ENCODE data around the gene STYK1.

Gene STYK1

GRCh38 chr12:10636611-10637010 is 37.2 kb downstream of the STYK1 start:
- TF ChIP-seq, protein P1, sequence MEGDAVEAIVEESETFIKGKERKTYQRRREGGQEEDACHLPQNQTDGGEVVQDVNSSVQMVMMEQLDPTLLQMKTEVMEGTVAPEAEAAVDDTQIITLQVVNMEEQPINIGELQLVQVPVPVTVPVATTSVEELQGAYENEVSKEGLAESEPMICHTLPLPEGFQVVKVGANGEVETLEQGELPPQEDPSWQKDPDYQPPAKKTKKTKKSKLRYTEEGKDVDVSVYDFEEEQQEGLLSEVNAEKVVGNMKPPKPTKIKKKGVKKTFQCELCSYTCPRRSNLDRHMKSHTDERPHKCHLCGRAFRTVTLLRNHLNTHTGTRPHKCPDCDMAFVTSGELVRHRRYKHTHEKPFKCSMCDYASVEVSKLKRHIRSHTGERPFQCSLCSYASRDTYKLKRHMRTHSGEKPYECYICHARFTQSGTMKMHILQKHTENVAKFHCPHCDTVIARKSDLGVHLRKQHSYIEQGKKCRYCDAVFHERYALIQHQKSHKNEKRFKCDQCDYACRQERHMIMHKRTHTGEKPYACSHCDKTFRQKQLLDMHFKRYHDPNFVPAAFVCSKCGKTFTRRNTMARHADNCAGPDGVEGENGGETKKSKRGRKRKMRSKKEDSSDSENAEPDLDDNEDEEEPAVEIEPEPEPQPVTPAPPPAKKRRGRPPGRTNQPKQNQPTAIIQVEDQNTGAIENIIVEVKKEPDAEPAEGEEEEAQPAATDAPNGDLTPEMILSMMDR (IDR thresholded peaks at IDR 0.05; ENCODE audit: low read depth, low read length): no peak
- no peak for DNase-seq
- Histone ChIP-seq H3K27me3 (peaks cover 4% of the 10 kb centered on the region; the same call in 1 of the 2 replicates), H3K9me3 (no peaks in the 10 kb centered on the region), H3K36me3 (no peaks in the 10 kb centered on the region), H3K4me1 (no peaks in the 10 kb centered on the region), H3K4me3 (ENCODE audit: low read depth, low read length) (no peak overlapping the region)

DNA sequence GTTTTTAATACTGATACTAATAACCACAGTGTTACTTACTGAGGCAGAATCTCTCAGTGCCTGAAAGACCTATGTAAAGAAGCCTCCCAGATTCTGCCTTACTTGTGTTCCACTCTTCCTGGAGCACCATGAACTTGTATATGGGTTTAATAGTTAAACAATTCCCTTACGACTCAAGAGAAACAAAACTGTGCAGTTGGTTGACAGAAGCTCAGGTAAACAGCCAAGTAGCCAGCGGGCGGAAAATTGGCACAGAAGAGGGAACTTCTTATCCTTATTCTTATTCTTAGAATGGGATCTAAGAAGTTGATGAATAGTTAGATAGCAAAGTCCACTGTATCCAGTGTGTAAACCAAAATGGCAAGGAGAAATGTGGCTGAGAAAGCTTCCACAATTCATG is 37.7 kb downstream of the STYK1 start:
- no peak for DNase-seq
- TF ChIP-seq, protein P1 (IDR thresholded peaks at IDR 0.05; ENCODE audit: low read depth, low read length): no peak
- no peaks in the 10 kb centered on the region for H3K36me3 ChIP-seq
- no peaks in the 10 kb centered on the region for H3K9me3 ChIP-seq
- no peak overlapping the region for H3K4me3 ChIP-seq (ENCODE audit: low read depth, low read length)
- H3K4me1 ChIP-seq: no peaks in the 10 kb centered on the region
- H3K27me3 ChIP-seq: peaks cover 4% of the 10 kb centered on the region; the same call in 1 of the 2 replicates

GRCh38 chr12:10635306-10635705 is 38.5 kb downstream of the STYK1 start:
- no peaks in the 10 kb centered on the region for H3K9me3 ChIP-seq
- H3K4me1 ChIP-seq: no peaks in the 10 kb centered on the region
- DNase-seq: no peak
- no peaks in the 10 kb centered on the region for H3K36me3 ChIP-seq
- TF ChIP-seq, protein P1 (IDR thresholded peaks at IDR 0.05; ENCODE audit: low read depth, low read length): no peak
- H3K27me3 ChIP-seq: peaks cover 4% of the 10 kb centered on the region; the same call in 1 of the 2 replicates
- no peak overlapping the region for H3K4me3 ChIP-seq (ENCODE audit: low read depth, low read length)

DNA sequence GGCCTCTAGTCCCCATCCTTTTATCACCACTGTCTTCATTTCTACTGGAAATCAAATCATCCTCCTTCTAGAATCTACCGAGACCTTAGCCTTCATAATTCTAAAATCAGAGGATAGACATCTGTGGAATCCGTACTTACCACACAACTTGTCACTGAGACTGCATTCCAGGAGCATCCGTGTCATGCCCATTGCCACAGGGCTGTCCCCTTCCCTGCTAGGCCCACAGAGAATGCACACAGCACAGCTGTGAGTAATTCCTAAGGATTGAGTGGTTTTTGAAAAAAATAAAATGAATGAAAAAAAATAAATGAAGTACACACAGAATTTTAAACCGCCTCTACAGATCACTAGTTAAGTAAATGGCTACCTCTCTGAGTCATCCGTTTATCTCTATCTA is 39.4 kb downstream of the STYK1 start:
- TF ChIP-seq, protein P1 (IDR thresholded peaks at IDR 0.05; ENCODE audit: low read depth, low read length): no peak
- Histone ChIP-seq H3K9me3 (no peaks in the 10 kb centered on the region), H3K27me3 (peaks cover 5% of the 10 kb centered on the region), H3K4me1 (no peaks in the 10 kb centered on the region), H3K4me3 (ENCODE audit: low read depth, low read length) (no peak overlapping the region), H3K36me3 (no peaks in the 10 kb centered on the region)
- no peak for DNase-seq

DNA sequence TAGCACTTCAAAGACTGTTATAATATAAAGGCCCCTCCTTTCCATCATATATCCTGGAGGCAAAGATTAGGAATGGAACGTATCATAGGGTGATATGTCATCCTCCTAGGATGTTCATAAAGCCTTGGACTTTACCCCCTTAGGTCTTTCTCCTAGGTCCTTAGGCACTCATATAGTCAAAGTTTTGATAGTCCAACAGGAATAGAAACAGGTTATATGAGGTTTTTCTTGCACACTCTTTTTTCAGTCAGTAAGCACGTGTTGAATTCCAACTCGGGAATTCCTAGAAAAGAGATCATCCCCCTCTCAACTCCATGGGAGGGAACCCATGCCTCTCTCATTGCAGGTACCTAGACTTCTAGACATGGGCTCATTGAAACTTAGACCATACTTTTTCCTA is 40.3 kb downstream of the STYK1 start:
- Histone ChIP-seq H3K36me3 (no peaks in the 10 kb centered on the region), H3K4me1 (no peaks in the 10 kb centered on the region), H3K4me3 (ENCODE audit: low read depth, low read length) (no peak overlapping the region), H3K9me3 (no peaks in the 10 kb centered on the region), H3K27me3 (peaks cover 7% of the 10 kb centered on the region)
- TF ChIP-seq, protein P1 (IDR thresholded peaks at IDR 0.05; ENCODE audit: low read depth, low read length): no peak
- no peak for DNase-seq

- H3K9me3 ChIP-seq: no peaks in the 10 kb centered on the region
- H3K36me3 ChIP-seq: no peaks in the 10 kb centered on the region
- no peaks in the 10 kb centered on the region for H3K4me1 ChIP-seq
- DNase-seq: no peak
- peaks cover 10% of the 10 kb centered on the region for H3K27me3 ChIP-seq
- TF ChIP-seq, protein P1 (IDR thresholded peaks at IDR 0.05; ENCODE audit: low read depth, low read length): no peak
- H3K4me3 ChIP-seq (ENCODE audit: low read depth, low read length): no peak overlapping the region
These were observed 41.6 kb downstream of the STYK1 start for GRCh38 chr12:10632226-10632625.
